HEK293T (cell line): Measurements from ENCODE around the gene DCAF11.

Experiments used
- BHLHE40 ChIP-seq: fragments of 450-650 bp; IDR thresholded peaks from 2 replicates; pipeline ENCODE4 v1.6.1; 2016; ENCODE audit warnings: mild to moderate bottlenecking, moderate library complexity, borderline replicate concordance
- CTBP1 ChIP-seq: fragments of 450-650 bp; IDR thresholded peaks from 2 replicates; pipeline ENCODE4 v1.6.1; 2016; ENCODE audit warnings: borderline replicate concordance
- FOXA1 ChIP-seq: fragments of 450-650 bp; IDR thresholded peaks from 2 replicates; pipeline ENCODE4 v1.6.1; 2016; ENCODE audit warnings: mild to moderate bottlenecking
- FOXK2 ChIP-seq: fragments of 450-650 bp; IDR thresholded peaks from 2 replicates; pipeline ENCODE4 v1.6.1; 2016; ENCODE audit warnings: mild to moderate bottlenecking
- FOXM1 ChIP-seq: fragments of 450-650 bp; IDR thresholded peaks from 2 replicates; pipeline ENCODE4 v1.6.1; 2017; ENCODE audit warnings: mild to moderate bottlenecking, borderline replicate concordance
- L3MBTL2 ChIP-seq: fragments of 450-650 bp; conservative IDR thresholded peaks from 2 replicates; pipeline ENCODE4 v1.6.1; 2016; ENCODE audit warnings: mild to moderate bottlenecking
- NFRKB ChIP-seq: fragments of 450-650 bp; IDR thresholded peaks from 2 replicates; pipeline ENCODE4 v1.6.1; 2016; ENCODE audit warnings: mild to moderate bottlenecking, moderate library complexity
- PKNOX1 ChIP-seq: fragments of 450-650 bp; IDR thresholded peaks from 2 replicates; pipeline ENCODE4 v1.6.1; 2016
- SP1 ChIP-seq: fragments of 450-650 bp; IDR thresholded peaks from 2 replicates; pipeline ENCODE4 v1.6.1; 2017
- SUZ12 ChIP-seq: fragments of 450-650 bp; IDR thresholded peaks from 2 replicates; pipeline ENCODE4 v1.6.1; 2016; ENCODE audit warnings: mild to moderate bottlenecking
- TARDBP ChIP-seq: fragments of 450-650 bp; IDR thresholded peaks from 2 replicates; pipeline ENCODE4 v1.6.1; 2016
- ZNF384 ChIP-seq: fragments of 450-650 bp; IDR thresholded peaks from 2 replicates; pipeline ENCODE4 v1.6.1; 2016

GRCh38 chr14:24068711-24069410 is 45.7 kb upstream of the DCAF11 start:
- TF ChIP-seq BHLHE40 = no peak
- TF ChIP-seq SP1 = no peak
- TF ChIP-seq SUZ12 = no peak
- no peak for TF ChIP-seq FOXM1
- no peak for TF ChIP-seq FOXA1
- no peak for TF ChIP-seq PKNOX1
- no peak for TF ChIP-seq FOXK2
- no peak for TF ChIP-seq NFRKB
- TF ChIP-seq CTBP1 = no peak
- TF ChIP-seq TARDBP = no peak
- no peak for TF ChIP-seq L3MBTL2
- no peak for TF ChIP-seq ZNF384
